Measurements from ENCODE around the gene CLSTN2.

CLSTN2 gene

GRCh38 chr3:140349938-140350337 lies 415.0 kb downstream of the CLSTN2 start (continued):
- TF ChIP-seq ZNF518A (tag by site-specific recombination; conservative IDR thresholded peaks at IDR 0.05; ENCODE audit: low read depth) = no peak
- no peak for TF ChIP-seq ZXDB (tag by site-specific recombination; IDR thresholded peaks at IDR 0.05)
- no peak for TF ChIP-seq ZNF621 (tag by site-specific recombination; IDR thresholded peaks at IDR 0.05)

GRCh38 chr3:140351466-140351865 lies 416.5 kb downstream of the CLSTN2 start:
- Histone ChIP-seq H3K27ac (ENCODE audit: extremely low read depth, low read depth, low read length) (no peak overlapping the region), H3K36me3 (ENCODE audit: control insufficient read depth in 2 of 2, insufficient read depth in 1 of 2, low read length in 2 of 2) (no peaks in the 10 kb centered on the region), H3K4me3 (ENCODE audit: low read depth, low read length) (no peak overlapping the region), H3K4me1 (ENCODE audit: control insufficient read depth, insufficient read depth, low read length) (no peaks in the 10 kb centered on the region), H3K9me3 (ENCODE audit: control insufficient read depth, insufficient read depth, low read depth, low read length) (no peaks in the 10 kb centered on the region)
- ChIA-PET CTCF (no interaction called here), POLR2A (no interaction called here)
- TF ChIP-seq ZNF555 (tag by site-specific recombination; conservative IDR thresholded peaks at IDR 0.05) (no peak), ZNF19 (tag by site-specific recombination; IDR thresholded peaks at IDR 0.05; ENCODE audit: low read depth) (no peak), ZBTB17 (tag by site-specific recombination; IDR thresholded peaks at IDR 0.05) (no peak), ZNF785 (tag by site-specific recombination; IDR thresholded peaks at IDR 0.05) (no peak), ZSCAN23 (tag by site-specific recombination; IDR thresholded peaks at IDR 0.05) (no peak), ELK4 (IDR thresholded peaks at IDR 0.05; ENCODE audit: borderline replicate concordance, low read depth, low read length) (no peak), PRDM10 (tag by site-specific recombination; IDR thresholded peaks at IDR 0.05) (no peak), ZNF843 (tag by site-specific recombination; IDR thresholded peaks at IDR 0.05) (no peak), ZNF76 (tag by site-specific recombination; IDR thresholded peaks at IDR 0.05; ENCODE audit: borderline replicate concordance, low read depth) (no peak), FEZF1 (tag by site-specific recombination; IDR thresholded peaks at IDR 0.05) (no peak), ZNF157 (tag by site-specific recombination; IDR thresholded peaks at IDR 0.05) (no peak), ZNF433 (tag by site-specific recombination; IDR thresholded peaks at IDR 0.05; ENCODE audit: low read depth) (no peak), INSM2 (tag by site-specific recombination; IDR thresholded peaks at IDR 0.05) (no peak)
- TF ChIP-seq, protein P1, sequence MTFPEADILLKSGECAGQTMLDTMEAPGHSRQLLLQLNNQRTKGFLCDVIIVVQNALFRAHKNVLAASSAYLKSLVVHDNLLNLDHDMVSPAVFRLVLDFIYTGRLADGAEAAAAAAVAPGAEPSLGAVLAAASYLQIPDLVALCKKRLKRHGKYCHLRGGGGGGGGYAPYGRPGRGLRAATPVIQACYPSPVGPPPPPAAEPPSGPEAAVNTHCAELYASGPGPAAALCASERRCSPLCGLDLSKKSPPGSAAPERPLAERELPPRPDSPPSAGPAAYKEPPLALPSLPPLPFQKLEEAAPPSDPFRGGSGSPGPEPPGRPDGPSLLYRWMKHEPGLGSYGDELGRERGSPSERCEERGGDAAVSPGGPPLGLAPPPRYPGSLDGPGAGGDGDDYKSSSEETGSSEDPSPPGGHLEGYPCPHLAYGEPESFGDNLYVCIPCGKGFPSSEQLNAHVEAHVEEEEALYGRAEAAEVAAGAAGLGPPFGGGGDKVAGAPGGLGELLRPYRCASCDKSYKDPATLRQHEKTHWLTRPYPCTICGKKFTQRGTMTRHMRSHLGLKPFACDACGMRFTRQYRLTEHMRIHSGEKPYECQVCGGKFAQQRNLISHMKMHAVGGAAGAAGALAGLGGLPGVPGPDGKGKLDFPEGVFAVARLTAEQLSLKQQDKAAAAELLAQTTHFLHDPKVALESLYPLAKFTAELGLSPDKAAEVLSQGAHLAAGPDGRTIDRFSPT (tag by site-specific recombination; IDR thresholded peaks at IDR 0.05) = no peak

Data from HEK293 (cell line).